HepG2 (cell line): ENCODE measurements around the gene COPZ1. TPM values are rescaled to one million over a fixed set of nuclear protein-coding genes. Genes with fewer than 3 reads are reported as not detected.

ENCODE experiments used
- AGO1 ChIP-seq: fragments of 200-400 bp; formaldehyde crosslinking; IDR thresholded peaks from 2 replicates; pipeline ENCODE4 v1.6.1; 2017; ENCODE audit warnings: mild to moderate bottlenecking, low read depth, low read length, moderate library complexity; ENCODE audit not compliant: poor library complexity, severe bottlenecking
- ARID2 ChIP-seq: sonication (generic); formaldehyde crosslinking; IDR thresholded peaks from 2 replicates; pipeline ENCODE4 v1.8.1; 2022; ENCODE audit warnings: mild to moderate bottlenecking, missing genetic modification reagents, borderline replicate concordance
- CCAR2 ChIP-seq: fragments of 200-400 bp; formaldehyde crosslinking; optimal IDR thresholded peaks from 2 replicates; pipeline ENCODE3; 2018; ENCODE audit warnings: low read depth, mild to moderate bottlenecking, low read length, moderate library complexity
- EHMT2 ChIP-seq: fragments of 200-600 bp; sonication (generic); IDR thresholded peaks from 2 replicates; pipeline ENCODE4 v1.7.0; 2017; ENCODE audit warnings: antibody characterized with exemption, low read depth, low read length, borderline replicate concordance
- HNRNPLL ChIP-seq: fragments of 200-400 bp; formaldehyde crosslinking; IDR thresholded peaks from 2 replicates; pipeline ENCODE4 v1.6.1; 2017; ENCODE audit warnings: mild to moderate bottlenecking, low read depth, low read length; ENCODE audit not compliant: poor library complexity, severe bottlenecking
- KLF13 ChIP-seq: sonication (generic); formaldehyde crosslinking; IDR thresholded peaks from 2 replicates; pipeline ENCODE4 v1.4.0; 2020; ENCODE audit warnings: mild to moderate bottlenecking, missing genetic modification reagents
- MIER3 ChIP-seq: IDR thresholded peaks from 2 replicates; pipeline ENCODE4 v1.6.1; 2016; ENCODE audit warnings: missing compliant biosample characterization, borderline replicate concordance
- MYC ChIP-seq: sonication (generic); formaldehyde crosslinking; IDR thresholded peaks from 2 replicates; pipeline ENCODE4 v1.9.0; 2021; ENCODE audit warnings: missing genetic modification reagents, borderline replicate concordance
- NAIF1 ChIP-seq: sonication (generic); formaldehyde crosslinking; IDR thresholded peaks from 2 replicates; pipeline ENCODE4 v1.5.0; 2020; ENCODE audit warnings: mild to moderate bottlenecking, missing genetic modification reagents, borderline replicate concordance
- NFYC ChIP-seq: IDR thresholded peaks from 2 replicates; pipeline ENCODE4 v1.6.1; 2016; ENCODE audit warnings: missing genetic modification reagents, missing compliant biosample characterization
- NR2C2 ChIP-seq: sonication (generic); formaldehyde crosslinking; IDR thresholded peaks from 2 replicates; pipeline ENCODE4 v1.4.0; 2020; ENCODE audit warnings: missing genetic modification reagents, mild to moderate bottlenecking, moderate library complexity, borderline replicate concordance
- NR2F6 ChIP-seq, 2 experiments: IDR thresholded peaks; 2 replicates each; pipeline ENCODE4 v1.6.1; 2016; ENCODE audit warnings: antibody characterized with exemption in 1 of 2, mild to moderate bottlenecking in 1 of 2
- ONECUT2 ChIP-seq: sonication (generic); formaldehyde crosslinking; IDR thresholded peaks from 2 replicates; pipeline ENCODE4 v1.4.0; 2020; ENCODE audit warnings: missing genetic modification reagents
- PHF8 ChIP-seq: sonication (generic); formaldehyde crosslinking; IDR thresholded peaks from 2 replicates; pipeline ENCODE4 v1.5.0; 2020; ENCODE audit warnings: missing genetic modification reagents
- SMC3 ChIP-seq: IDR thresholded peaks from 2 replicates; pipeline ENCODE4 v1.6.1; 2011; ENCODE audit warnings: low read length, improper control_type of control experiment
- ZIK1 ChIP-seq: sonication (generic); formaldehyde crosslinking; IDR thresholded peaks from 2 replicates; pipeline ENCODE4 v1.5.0; 2020; ENCODE audit warnings: mild to moderate bottlenecking, low read depth, missing genetic modification reagents, borderline replicate concordance
- ZNF124 ChIP-seq: sonication (generic); formaldehyde crosslinking; IDR thresholded peaks from 2 replicates; pipeline ENCODE4 v1.4.0; 2020; ENCODE audit warnings: missing genetic modification reagents
- ZNF207 ChIP-seq: fragments of 450-650 bp; IDR thresholded peaks from 2 replicates; pipeline ENCODE4 v1.6.1; 2016; ENCODE audit warnings: antibody characterized with exemption, borderline replicate concordance
- ZNF274 ChIP-seq: sonication (generic); formaldehyde crosslinking; IDR thresholded peaks from 2 replicates; pipeline ENCODE4 v1.5.1; 2020; ENCODE audit warnings: mild to moderate bottlenecking, missing genetic modification reagents
- ZNF883 ChIP-seq: sonication (generic); formaldehyde crosslinking; IDR thresholded peaks from 2 replicates; pipeline ENCODE4 v1.5.1; 2020; ENCODE audit warnings: mild to moderate bottlenecking, missing genetic modification reagents; ENCODE audit errors: not compliant biosample characterization
- polyA plus RNA-seq, 8 experiments: library from polyadenylated mRNA; depleted of rRNA in 3 of 8; stranded (reverse) in 7 of 8; unstranded in 1 of 8; fragments of >200 nt; fragmentation: Illumina TruSeq in 4 of 8; extraction: Trizol in 4 of 8; gene quantifications; 2 replicates each; pipeline versions ENCODE4 v1.2.1 to v1.2.3, GENCODE V29; 2011 to 2016; ENCODE audit warnings: low read depth in 4 of 8, missing spikeins in 1 of 8, mixed read lengths in 1 of 8; ENCODE audit not compliant: insufficient read depth in 1 of 8
- total RNA-seq, 5 experiments: library from RNA; depleted of rRNA; stranded (reverse); fragments of >200 nt; fragmentation: Illumina TruSeq; extraction: Trizol; gene quantifications; 2 replicates each; pipeline ENCODE4 v1.2.3, GENCODE V29; 2016; ENCODE audit warnings: low read depth in 1 of 5
- TF ChIP-seq, protein P1 (sequence below): fragments of 450-650 bp; IDR thresholded peaks from 2 replicates; pipeline ENCODE4 v1.6.1; 2016
- TF ChIP-seq, protein P2 (sequence below): IDR thresholded peaks from 2 replicates; pipeline ENCODE4 v1.6.1; 2016
- TF ChIP-seq, protein P3 (sequence below): sonication (generic); formaldehyde crosslinking; IDR thresholded peaks from 2 replicates; pipeline ENCODE4 v1.8.0; 2022; ENCODE audit warnings: missing genetic modification reagents, mild to moderate bottlenecking, moderate library complexity, borderline replicate concordance
- TF ChIP-seq, protein P4 (sequence below): sonication (generic); formaldehyde crosslinking; IDR thresholded peaks from 2 replicates; pipeline ENCODE4 v1.9.0; 2022; ENCODE audit warnings: missing genetic modification reagents, mild to moderate bottlenecking, borderline replicate concordance

The COPZ1 gene
- total and polyA plus RNA-seq, 2 of the 13 experiments (the other 11 are each of a cell fraction or from before 2014, with no cell fraction given), result 125 to 184 TPM

DNA sequence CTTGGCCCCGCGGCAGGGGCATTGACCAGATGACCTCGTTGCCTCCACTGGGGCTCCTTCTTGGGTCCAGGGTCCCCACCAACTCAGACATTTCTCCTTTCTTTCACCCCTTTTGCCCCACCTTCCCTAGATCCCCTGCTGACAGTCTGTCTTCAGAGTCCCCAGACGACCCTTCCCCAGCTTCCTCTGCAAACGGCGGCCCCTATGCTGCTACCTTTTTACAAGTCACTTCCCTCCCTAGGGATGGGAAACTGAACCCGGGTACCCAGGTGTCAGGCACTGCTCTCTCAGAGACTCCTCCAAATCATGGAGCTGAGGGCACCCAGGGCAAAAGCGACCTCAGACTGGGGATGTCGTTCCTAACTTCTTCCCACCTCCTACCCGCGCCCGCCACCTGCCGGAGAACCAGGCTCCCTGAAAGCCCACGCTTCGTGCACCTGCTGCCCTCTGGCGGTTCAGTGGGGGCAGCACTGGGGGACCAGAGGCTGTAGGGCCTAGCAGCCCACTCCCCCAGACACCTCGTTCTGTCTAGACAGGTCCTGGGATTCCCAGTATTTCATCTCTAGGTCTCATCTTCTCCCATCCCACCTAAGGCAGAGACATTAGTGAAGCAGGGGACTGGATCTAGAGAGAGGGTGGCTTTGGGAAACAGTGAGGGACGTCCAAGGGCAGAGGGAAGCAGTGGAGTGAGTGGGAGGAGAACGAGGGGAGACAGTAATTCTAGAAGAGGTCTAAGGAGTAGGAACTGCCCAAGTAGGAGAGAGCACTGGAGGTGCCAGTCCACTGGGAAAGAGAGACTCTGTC is 54.7 kb downstream of the COPZ1 start (continued):
- TF ChIP-seq, protein P1, sequence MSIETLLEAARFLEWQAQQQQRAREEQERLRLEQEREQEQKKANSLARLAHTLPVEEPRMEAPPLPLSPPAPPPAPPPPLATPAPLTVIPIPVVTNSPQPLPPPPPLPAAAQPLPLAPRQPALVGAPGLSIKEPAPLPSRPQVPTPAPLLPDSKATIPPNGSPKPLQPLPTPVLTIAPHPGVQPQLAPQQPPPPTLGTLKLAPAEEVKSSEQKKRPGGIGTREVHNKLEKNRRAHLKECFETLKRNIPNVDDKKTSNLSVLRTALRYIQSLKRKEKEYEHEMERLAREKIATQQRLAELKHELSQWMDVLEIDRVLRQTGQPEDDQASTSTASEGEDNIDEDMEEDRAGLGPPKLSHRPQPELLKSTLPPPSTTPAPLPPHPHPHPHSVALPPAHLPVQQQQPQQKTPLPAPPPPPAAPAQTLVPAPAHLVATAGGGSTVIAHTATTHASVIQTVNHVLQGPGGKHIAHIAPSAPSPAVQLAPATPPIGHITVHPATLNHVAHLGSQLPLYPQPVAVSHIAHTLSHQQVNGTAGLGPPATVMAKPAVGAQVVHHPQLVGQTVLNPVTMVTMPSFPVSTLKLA, result no peak
- peak; percentile 46; the same call in 1 of the 2 replicates for TF ChIP-seq SMC3
- no peak for TF ChIP-seq ONECUT2 (CRISPR knock-in tag)
- TF ChIP-seq, protein P2, sequence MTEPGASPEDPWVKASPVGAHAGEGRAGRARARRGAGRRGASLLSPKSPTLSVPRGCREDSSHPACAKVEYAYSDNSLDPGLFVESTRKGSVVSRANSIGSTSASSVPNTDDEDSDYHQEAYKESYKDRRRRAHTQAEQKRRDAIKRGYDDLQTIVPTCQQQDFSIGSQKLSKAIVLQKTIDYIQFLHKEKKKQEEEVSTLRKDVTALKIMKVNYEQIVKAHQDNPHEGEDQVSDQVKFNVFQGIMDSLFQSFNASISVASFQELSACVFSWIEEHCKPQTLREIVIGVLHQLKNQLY (CRISPR knock-in tag), result 0 out of 2 replicates have a peak, but pooled peaks have one; percentile 39
- TF ChIP-seq ZNF207, result no peak
- no peak for TF ChIP-seq ARID2 (CRISPR knock-in tag)
- TF ChIP-seq ZIK1 (CRISPR knock-in tag), result no peak
- no peak for TF ChIP-seq NFYC (CRISPR knock-in tag)
- TF ChIP-seq, protein P3, sequence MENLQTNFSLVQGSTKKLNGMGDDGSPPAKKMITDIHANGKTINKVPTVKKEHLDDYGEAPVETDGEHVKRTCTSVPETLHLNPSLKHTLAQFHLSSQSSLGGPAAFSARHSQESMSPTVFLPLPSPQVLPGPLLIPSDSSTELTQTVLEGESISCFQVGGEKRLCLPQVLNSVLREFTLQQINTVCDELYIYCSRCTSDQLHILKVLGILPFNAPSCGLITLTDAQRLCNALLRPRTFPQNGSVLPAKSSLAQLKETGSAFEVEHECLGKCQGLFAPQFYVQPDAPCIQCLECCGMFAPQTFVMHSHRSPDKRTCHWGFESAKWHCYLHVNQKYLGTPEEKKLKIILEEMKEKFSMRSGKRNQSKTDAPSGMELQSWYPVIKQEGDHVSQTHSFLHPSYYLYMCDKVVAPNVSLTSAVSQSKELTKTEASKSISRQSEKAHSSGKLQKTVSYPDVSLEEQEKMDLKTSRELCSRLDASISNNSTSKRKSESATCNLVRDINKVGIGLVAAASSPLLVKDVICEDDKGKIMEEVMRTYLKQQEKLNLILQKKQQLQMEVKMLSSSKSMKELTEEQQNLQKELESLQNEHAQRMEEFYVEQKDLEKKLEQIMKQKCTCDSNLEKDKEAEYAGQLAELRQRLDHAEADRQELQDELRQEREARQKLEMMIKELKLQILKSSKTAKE, result 0 out of 2 replicates have a peak, but pooled peaks have one; percentile 15
- TF ChIP-seq PHF8 (CRISPR knock-in tag), result peak; percentile 40; the same call in 1 of the 2 replicates
- TF ChIP-seq, protein P4, sequence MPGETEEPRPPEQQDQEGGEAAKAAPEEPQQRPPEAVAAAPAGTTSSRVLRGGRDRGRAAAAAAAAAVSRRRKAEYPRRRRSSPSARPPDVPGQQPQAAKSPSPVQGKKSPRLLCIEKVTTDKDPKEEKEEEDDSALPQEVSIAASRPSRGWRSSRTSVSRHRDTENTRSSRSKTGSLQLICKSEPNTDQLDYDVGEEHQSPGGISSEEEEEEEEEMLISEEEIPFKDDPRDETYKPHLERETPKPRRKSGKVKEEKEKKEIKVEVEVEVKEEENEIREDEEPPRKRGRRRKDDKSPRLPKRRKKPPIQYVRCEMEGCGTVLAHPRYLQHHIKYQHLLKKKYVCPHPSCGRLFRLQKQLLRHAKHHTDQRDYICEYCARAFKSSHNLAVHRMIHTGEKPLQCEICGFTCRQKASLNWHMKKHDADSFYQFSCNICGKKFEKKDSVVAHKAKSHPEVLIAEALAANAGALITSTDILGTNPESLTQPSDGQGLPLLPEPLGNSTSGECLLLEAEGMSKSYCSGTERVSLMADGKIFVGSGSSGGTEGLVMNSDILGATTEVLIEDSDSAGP (CRISPR knock-in tag), result peak; percentile 68
- TF ChIP-seq AGO1, result peak; percentile 64
- no peak for TF ChIP-seq CCAR2
- TF ChIP-seq NR2C2, result no peak
- TF ChIP-seq NAIF1, result no peak
- no peak for TF ChIP-seq KLF13 (CRISPR knock-in tag)
- TF ChIP-seq ZNF274 (CRISPR knock-in tag), result 0 out of 2 replicates have a peak, but pooled peaks have one; percentile 40
- TF ChIP-seq MYC (CRISPR knock-in tag), result peak; percentile 60; the same call in 1 of the 2 replicates
- TF ChIP-seq HNRNPLL, result no peak
- no peak for TF ChIP-seq EHMT2
- no peak for TF ChIP-seq ZNF883
- no peak for TF ChIP-seq NR2F6 (IDR thresholded peaks at IDR 0.05)
- peak; percentile 28; the same call in 1 of the 2 replicates for TF ChIP-seq NR2F6 (CRISPR knock-in tag; IDR thresholded peaks at IDR 0.05)
- TF ChIP-seq ZNF124 (CRISPR knock-in tag), result peak; percentile 42; the same call in 1 of the 2 replicates
- TF ChIP-seq MIER3 (CRISPR knock-in tag), result peak; percentile 43; the same call in 1 of the 2 replicates
